Stomach (tissue), 4 donors: Measurements from ENCODE around the gene XYLT1.

ENCODE experiments used
- CTCF ChIP-seq, 7 experiments: fragments of 450-650 bp in 4 of 7; fragments of 200-600 bp in 3 of 7; sonication (generic) in 3 of 7; IDR thresholded peaks; one replicate each; pipeline ENCODE4 v1.5.1; 2016 to 2019; ENCODE audit warnings: antibody characterized with exemption in 7 of 7, control low read depth in 2 of 7, mild to moderate bottlenecking in 1 of 7
- POLR2A ChIP-seq, 4 donors: fragments of 450-650 bp; IDR thresholded peaks; one replicate each; pipeline ENCODE4 v1.6.1; 2016; ENCODE audit warnings: antibody characterized with exemption in 4 of 4, control low read depth in 2 of 4, mild to moderate bottlenecking in 1 of 4, moderate library complexity in 1 of 4

- TF ChIP-seq CTCF (IDR thresholded peaks at IDR 0.05) (no peak), POLR2A (IDR thresholded peaks at IDR 0.05) (no peak)
Measured at GRCh38 chr16:17084130-17084529, 386.6 kb downstream of the XYLT1 start.
